Kidney epithelial cell (primary cell): Measurements from ENCODE around the gene AGTR1. TPM values are rescaled to one million over a fixed set of nuclear protein-coding genes. Genes with fewer than 3 reads are reported as not detected.

ENCODE experiments used
- DNase-seq: peaks from one replicate; pipeline ENCODE4 v3.0.0-alpha.2; 2010; ENCODE audit warnings: low read depth
- H3K27me3 ChIP-seq: 2 replicates; pipeline ENCODE4 v1.6.0; 2011; ENCODE audit warnings: low read length; ENCODE audit not compliant: control insufficient read depth, insufficient read depth
- H3K36me3 ChIP-seq: 2 replicates; pipeline ENCODE4 v1.5.1; 2011; ENCODE audit warnings: low read length; ENCODE audit not compliant: control insufficient read depth, insufficient read depth
- H3K4me3 ChIP-seq: 2 replicates; pipeline ENCODE4 v1.5.1; 2011; ENCODE audit warnings: low read depth, mild to moderate bottlenecking, control low read depth, low read length
- CTCF ChIP-seq: IDR thresholded peaks from 2 replicates; pipeline ENCODE4 v1.5.1; 2011; ENCODE audit warnings: mild to moderate bottlenecking, moderate library complexity, low read length, control low read depth, inconsistent platforms; ENCODE audit not compliant: insufficient read depth, poor library complexity, severe bottlenecking
- total RNA-seq: library from RNA; depleted of rRNA; stranded (reverse); fragments of >200 nt; gene quantifications from 2 replicates; pipeline ENCODE4 v1.2.3, GENCODE V29; 2015

AGTR1 gene
- total RNA-seq, 1 donor from 2014 or later: not detected

GRCh38 chr3:148735597-148735996 is 37.9 kb downstream of the AGTR1 start:
- no peaks in the 10 kb centered on the region for H3K36me3 ChIP-seq
- no peaks in the 10 kb centered on the region for H3K27me3 ChIP-seq
- DNase-seq: no peak
- TF ChIP-seq CTCF: no peak
- H3K4me3 ChIP-seq: no peak overlapping the region

DNA sequence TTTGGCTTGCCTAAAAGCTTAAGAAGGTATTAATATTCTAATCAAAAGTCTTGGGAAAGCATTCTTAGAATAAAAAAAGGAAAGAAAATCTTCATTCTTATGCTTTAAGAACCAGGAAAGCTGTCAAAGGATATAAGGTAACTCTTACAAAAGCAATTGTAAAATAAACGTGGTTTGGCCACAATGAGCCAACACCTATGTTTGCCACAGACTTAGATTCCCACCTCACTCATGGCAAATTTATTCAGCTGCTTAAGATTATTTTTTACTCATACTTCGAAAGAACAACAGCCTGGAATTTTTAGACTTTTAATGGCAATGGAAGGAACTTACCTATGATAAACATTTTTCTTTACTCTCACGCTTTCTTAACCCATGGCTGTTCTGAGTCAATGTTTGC is 38.4 kb downstream of the AGTR1 start:
- Histone ChIP-seq H3K4me3 (no peak overlapping the region), H3K36me3 (no peaks in the 10 kb centered on the region), H3K27me3 (no peaks in the 10 kb centered on the region)
- TF ChIP-seq CTCF: no peak
- no peak for DNase-seq

DNA sequence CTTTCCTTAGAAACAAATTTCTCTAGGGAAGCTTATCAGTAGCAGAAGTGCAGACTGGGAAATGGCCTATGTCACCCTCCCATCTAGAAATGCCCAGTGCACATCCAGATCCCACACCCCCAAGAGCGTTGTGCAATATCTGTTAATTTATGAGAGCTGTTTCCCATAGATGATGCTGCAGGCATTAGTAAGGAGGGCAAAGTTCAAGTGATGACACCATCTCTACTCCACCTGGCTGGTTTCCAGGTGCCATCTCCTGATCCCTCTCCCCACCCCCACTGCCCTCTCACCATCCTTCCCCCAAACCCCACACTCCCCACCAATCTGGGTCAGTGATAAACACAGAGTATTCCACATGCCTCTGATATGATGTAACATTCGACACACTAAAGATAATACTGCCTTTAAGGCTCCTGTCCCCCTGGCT is 39.4 kb downstream of the AGTR1 start:
- no peak for TF ChIP-seq CTCF
- Histone ChIP-seq H3K36me3 (no peaks in the 10 kb centered on the region), H3K4me3 (no peak overlapping the region), H3K27me3 (no peaks in the 10 kb centered on the region)
- no peak for DNase-seq

DNA sequence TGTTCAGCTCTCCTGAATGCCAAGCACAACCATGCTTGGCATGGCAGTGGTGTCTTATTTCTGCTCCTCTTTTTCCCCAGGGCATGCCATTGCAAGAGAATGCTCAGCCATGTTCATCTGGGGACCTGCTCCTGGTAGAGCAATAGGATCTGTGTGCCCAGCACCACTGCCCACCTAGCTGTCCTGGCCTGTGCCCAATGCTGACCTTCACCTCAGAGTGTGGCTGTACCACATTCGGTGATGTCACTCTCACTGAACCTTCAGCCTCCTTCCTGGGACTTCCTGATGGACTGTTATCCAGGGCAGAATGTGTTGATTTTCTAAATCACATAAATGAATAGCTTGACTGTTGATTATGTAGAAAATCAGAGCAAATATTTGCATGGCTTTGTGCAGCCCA is 42.0 kb downstream of the AGTR1 start:
- DNase-seq: no peak
- TF ChIP-seq CTCF: no peak
- Histone ChIP-seq H3K4me3 (no peak overlapping the region), H3K36me3 (no peaks in the 10 kb centered on the region), H3K27me3 (no peaks in the 10 kb centered on the region)

DNA sequence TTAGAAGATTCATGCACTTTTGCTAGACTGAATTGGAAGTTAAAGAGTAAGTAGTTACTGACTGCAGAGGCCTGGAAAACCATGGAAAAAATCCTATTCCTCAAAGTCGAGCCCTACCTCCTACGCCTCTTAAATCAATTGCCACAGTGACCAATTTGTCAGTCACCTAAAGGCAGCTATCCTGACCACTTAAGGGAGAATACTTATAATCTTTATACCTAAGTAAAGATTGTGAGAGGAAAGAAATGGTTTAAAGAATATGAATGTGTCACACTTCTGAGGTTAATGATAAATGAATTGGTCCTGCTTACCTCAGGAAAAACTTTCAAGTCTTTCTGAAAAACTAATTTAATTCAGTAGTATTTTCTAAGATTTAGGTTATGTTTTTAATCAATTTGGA is 42.6 kb downstream of the AGTR1 start:
- no peak for TF ChIP-seq CTCF
- H3K4me3 ChIP-seq: no peak overlapping the region
- H3K36me3 ChIP-seq: no peaks in the 10 kb centered on the region
- DNase-seq: no peak
- H3K27me3 ChIP-seq: no peaks in the 10 kb centered on the region

- no peaks in the 10 kb centered on the region for H3K36me3 ChIP-seq
- no peak for DNase-seq
Measured at GRCh38 chr3:148741219-148741618, 43.5 kb downstream of the AGTR1 start.

More at GRCh38 chr3:148741219-148741618, 43.5 kb downstream of the AGTR1 start:
- H3K27me3 ChIP-seq: no peaks in the 10 kb centered on the region
- TF ChIP-seq CTCF: no peak
- no peak overlapping the region for H3K4me3 ChIP-seq
